ENCODE results near the gene CHRNE. TPM values are rescaled to one million over a fixed set of nuclear protein-coding genes. Genes with fewer than 3 reads are reported as not detected.
"Not testable (repeated sequence)": the region's sequence is repeated elsewhere in the genome, so short reads cannot be mapped to it uniquely, and the experiment has no call there.

Gene CHRNE
- polyA plus RNA-seq, 1 donor, result 0.37 TPM

DNA sequence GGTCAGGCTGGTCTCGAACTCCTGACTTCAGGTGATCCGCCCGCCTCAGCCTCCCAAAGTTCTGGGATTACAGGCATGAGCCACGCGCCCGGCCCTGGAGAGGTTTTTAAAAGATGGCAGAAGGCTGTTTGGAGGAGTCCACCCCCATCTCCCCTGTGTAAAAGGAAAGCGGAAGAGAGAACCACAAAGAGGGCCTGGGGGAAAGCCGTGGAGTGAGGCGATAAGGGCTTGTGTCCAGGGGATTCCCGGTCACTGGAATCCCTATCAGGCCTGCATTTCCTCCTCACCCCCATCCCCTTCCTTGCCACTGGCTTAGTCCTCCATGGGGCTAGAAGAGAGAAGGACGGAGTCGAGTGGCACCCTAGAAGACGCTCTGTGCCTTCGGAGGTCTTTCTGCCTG, 29.1 kb upstream of the CHRNE start, which contains the start of gene GP1BA:
GP1BA (plus strand) TSS at position 315 of the 400 bp plus-strand sequence. CDS start 328 bp downstream, outside the sequence.
- Histone ChIP-seq H3K36me3 (ENCODE audit: control insufficient read depth, insufficient read depth, low read length) (peaks cover 9% of the 10 kb centered on the region), H3K27me3 (ENCODE audit: control insufficient read depth, insufficient read depth, low read length) (no peaks in the 10 kb centered on the region), H3K4me1 (ENCODE audit: control insufficient read depth, insufficient read depth, low read length) (peaks cover 8% of the 10 kb centered on the region), H3K27ac (ENCODE audit: low read length) (no peak within 1 kb of the TSS), H3K4me3 (ENCODE audit: low read length) (no peak within 1 kb of the TSS), H3K9me3 (ENCODE audit: control insufficient read depth, low read depth, low read length) (no peaks in the 10 kb centered on the region)
- no peak for DNase-seq
- WGBS (ENCODE audit: insufficient coverage, low lambda C conversion rate), result no CpG with 5 or more reads among the region's 14 CpGs

DNA sequence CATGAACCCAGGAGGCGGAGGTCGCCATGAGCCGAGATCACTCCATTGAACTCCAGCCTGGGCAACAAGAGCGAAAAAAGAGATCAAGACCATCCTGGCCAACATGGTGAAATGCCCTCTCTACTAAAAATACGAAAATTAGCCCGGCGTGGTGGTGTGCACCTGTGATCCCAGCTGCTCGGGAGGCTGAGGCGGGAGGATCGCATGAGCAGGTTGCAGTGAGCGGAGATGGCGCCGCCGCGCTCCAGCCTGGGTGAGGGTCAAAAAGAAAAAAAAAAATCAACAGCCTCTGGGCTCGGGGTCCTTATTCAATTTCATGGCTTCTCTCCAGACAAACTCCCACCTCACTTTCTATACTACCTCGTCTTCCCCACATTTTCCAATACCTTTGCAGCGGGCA, 26.0 kb upstream of the CHRNE start:
- Histone ChIP-seq H3K27me3 (ENCODE audit: control insufficient read depth, insufficient read depth, low read length) (no peaks in the 10 kb centered on the region), H3K9me3 (ENCODE audit: control insufficient read depth, low read depth, low read length) (no peaks in the 10 kb centered on the region), H3K4me1 (ENCODE audit: control insufficient read depth, insufficient read depth, low read length) (peaks cover under 1% of the 10 kb centered on the region), H3K36me3 (ENCODE audit: control insufficient read depth, insufficient read depth, low read length) (no peaks in the 10 kb centered on the region), H3K27ac (ENCODE audit: low read length) (no peak overlapping the region), H3K4me3 (ENCODE audit: low read length) (no peak overlapping the region)
- WGBS (ENCODE audit: insufficient coverage, low lambda C conversion rate), result 100% methylated on average over 1 of the region's 18 CpGs
- no peak for DNase-seq

DNA sequence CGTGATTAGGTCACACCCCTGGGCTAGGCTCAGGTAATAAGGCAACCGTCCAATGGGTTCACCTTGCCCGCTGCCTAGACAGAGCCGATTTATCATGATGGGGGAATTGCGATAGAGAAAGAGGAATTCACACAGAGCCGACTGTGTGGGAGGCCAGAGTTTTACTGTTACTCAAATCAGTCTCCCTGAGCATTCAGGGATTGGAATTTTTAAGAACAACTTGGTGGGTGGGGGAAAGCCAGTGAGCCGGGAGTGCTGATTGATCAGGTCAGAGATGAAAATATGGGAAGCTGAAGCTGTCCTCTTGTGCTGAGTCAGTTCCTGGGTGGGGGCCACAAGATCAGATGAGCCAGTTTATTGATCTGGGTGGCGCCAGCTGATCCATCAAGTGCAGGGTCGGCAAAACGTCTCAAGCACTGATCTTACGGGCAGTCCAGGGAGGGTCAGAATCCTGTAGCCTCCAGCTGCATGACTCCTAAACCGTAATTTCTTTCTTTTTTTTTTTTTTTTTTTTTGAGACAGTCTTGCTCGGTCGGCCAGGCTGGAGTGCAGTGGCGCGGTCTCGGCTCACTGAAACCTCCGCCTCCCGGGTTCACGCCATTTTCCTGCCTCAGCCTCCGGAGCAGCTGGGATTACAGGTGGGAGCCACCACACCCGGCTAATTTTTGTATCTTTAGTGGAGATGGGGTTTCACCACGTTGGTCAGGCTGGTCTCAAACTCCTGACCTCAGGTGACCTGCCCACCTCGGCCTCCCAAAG, 23.9 kb upstream of the CHRNE start:
- not testable (repeated sequence) for H3K36me3 ChIP-seq (ENCODE audit: control insufficient read depth, insufficient read depth, low read length); H3K9me3 ChIP-seq (ENCODE audit: control insufficient read depth, low read depth, low read length); H3K27me3 ChIP-seq (ENCODE audit: control insufficient read depth, insufficient read depth, low read length); H3K4me3 ChIP-seq (ENCODE audit: low read length); H3K4me1 ChIP-seq (ENCODE audit: control insufficient read depth, insufficient read depth, low read length); H3K27ac ChIP-seq (ENCODE audit: low read length); DNase-seq
- WGBS (ENCODE audit: insufficient coverage, low lambda C conversion rate), result no CpG with 5 or more reads among the region's 24 CpGs

DNA sequence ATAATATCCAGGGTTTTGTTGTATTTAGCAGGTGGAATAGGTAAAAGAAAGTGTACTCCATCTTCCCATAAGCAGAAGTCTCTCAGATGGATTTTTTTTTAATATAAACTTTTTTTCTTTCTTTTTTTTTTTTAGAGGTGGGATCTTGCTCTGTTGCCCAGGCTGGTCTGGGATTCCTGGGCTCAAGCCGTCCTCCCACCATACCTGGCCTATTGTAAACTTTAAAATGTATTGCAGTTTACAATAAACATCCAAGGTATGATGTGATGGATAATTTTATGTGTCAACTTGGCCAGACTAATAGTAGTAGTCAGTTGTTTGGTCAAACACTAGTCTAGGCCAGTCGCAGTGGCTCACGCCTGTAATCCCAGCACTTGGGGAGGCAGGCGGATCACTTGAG, 18.4 kb upstream of the CHRNE start:
- no peak overlapping the region for H3K27ac ChIP-seq (ENCODE audit: low read length)
- no peaks in the 10 kb centered on the region for H3K4me1 ChIP-seq (ENCODE audit: control insufficient read depth, insufficient read depth, low read length)
- no peak for DNase-seq
- no peak overlapping the region for H3K4me3 ChIP-seq (ENCODE audit: low read length)
- H3K36me3 ChIP-seq (ENCODE audit: control insufficient read depth, insufficient read depth, low read length), result no peaks in the 10 kb centered on the region
- WGBS (ENCODE audit: insufficient coverage, low lambda C conversion rate), result no CpG with 5 or more reads among the region's 4 CpGs
- no peaks in the 10 kb centered on the region for H3K9me3 ChIP-seq (ENCODE audit: control insufficient read depth, low read depth, low read length)
- H3K27me3 ChIP-seq (ENCODE audit: control insufficient read depth, insufficient read depth, low read length), result no peaks in the 10 kb centered on the region

DNA sequence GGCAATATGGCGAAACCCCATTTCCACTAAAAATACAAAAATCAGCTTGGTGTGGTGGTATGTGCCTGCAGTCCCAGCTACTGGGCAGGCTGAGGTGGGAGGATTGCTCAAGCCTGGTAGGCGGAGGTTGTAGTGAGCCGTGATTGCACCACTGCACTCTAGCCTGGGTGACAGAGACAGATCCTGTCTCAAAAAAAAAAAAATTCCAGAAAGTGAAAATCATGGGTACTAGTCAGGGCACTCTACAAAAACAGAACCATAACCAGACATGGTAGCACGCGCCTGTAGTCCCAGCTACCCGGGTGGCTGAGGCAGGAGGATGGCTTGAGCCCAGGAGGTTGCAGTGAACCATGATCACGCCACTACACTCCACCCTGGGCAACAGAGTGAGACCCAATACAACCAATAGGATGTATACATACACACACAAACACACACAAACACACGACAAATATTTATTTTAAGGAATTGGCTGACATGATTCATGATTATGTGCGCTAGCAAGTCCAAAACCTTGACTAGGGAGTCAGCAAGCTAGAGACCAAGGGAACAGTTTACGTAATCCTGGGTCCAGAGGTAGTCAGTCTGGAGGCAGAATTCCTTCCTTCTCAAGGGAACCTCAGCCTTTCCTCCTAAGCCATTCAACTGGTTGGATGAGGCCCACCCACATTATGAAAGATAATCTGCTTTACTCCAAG, 17.6 kb upstream of the CHRNE start:
- WGBS (ENCODE audit: insufficient coverage, low lambda C conversion rate), result no CpG with 5 or more reads among the region's 10 CpGs
- Histone ChIP-seq H3K27ac (ENCODE audit: low read length) (no peak overlapping the region), H3K4me1 (ENCODE audit: control insufficient read depth, insufficient read depth, low read length) (no peaks in the 10 kb centered on the region), H3K4me3 (ENCODE audit: low read length) (no peak overlapping the region), H3K27me3 (ENCODE audit: control insufficient read depth, insufficient read depth, low read length) (no peaks in the 10 kb centered on the region), H3K9me3 (ENCODE audit: control insufficient read depth, low read depth, low read length) (no peaks in the 10 kb centered on the region), H3K36me3 (ENCODE audit: control insufficient read depth, insufficient read depth, low read length) (no peaks in the 10 kb centered on the region)
- DNase-seq, result no peak

DNA sequence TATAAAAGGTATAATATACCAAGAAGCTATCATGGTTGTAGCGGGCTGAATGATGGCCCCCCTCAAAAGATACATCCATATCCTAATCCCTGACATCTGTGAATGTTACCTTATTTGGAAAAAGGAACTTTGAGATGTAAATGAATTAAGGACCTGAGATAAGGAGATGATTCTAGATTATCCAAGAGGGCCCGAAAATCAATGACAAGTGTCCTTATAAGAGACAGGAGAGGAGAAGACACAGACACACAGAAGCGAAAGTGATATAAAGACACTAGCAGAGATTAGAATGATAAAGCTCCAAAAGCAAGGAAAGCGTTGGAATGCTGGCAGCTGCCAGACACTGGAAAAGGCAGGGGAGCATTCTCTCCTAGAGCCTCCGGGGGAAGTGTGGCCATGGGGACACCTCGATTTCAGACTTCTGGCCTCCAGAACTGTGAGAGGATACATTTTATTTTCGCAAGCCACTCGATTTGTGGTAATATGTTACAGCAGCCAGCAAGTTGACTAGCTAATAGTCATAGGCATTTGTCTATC, 16.7 kb upstream of the CHRNE start:
- no peak overlapping the region for H3K27ac ChIP-seq (ENCODE audit: low read length)
- H3K4me1 ChIP-seq (ENCODE audit: control insufficient read depth, insufficient read depth, low read length), result no peaks in the 10 kb centered on the region
- WGBS (ENCODE audit: insufficient coverage, low lambda C conversion rate), result 86% methylated on average over 5 of the region's 8 CpGs
- no peaks in the 10 kb centered on the region for H3K36me3 ChIP-seq (ENCODE audit: control insufficient read depth, insufficient read depth, low read length)
- no peaks in the 10 kb centered on the region for H3K9me3 ChIP-seq (ENCODE audit: control insufficient read depth, low read depth, low read length)
- no peak for DNase-seq
- H3K27me3 ChIP-seq (ENCODE audit: control insufficient read depth, insufficient read depth, low read length), result no peaks in the 10 kb centered on the region
- H3K4me3 ChIP-seq (ENCODE audit: low read length), result no peak overlapping the region

DNA sequence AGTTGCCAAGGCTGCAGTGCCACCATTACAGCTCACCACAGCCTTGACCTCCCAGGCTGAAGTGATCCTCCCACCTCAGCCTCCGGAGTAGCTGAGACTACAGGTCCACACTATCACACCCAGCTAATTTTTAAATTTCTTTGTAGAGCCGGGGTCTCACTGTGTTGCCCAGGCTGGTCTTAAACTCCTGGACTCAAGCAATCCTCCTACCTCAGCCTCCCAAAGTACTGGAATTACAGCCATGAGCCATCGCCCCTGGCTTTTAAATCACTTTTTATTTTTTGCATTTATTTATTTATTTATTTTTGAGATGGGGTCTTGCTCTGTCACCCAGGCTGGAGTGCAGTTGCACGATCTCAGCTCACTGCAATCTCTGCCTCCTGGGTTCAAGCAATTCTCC, 11.7 kb upstream of the CHRNE start:
- H3K4me1 ChIP-seq (ENCODE audit: control insufficient read depth, insufficient read depth, low read length), result peaks cover 17% of the 10 kb centered on the region
- H3K4me3 ChIP-seq (ENCODE audit: low read length); H3K9me3 ChIP-seq (ENCODE audit: control insufficient read depth, low read depth, low read length); H3K27me3 ChIP-seq (ENCODE audit: control insufficient read depth, insufficient read depth, low read length); H3K27ac ChIP-seq (ENCODE audit: low read length); H3K36me3 ChIP-seq (ENCODE audit: control insufficient read depth, insufficient read depth, low read length); DNase-seq: not testable (repeated sequence)
- 100% methylated on average over 2 of the region's 4 CpGs for WGBS (ENCODE audit: insufficient coverage, low lambda C conversion rate)

DNA sequence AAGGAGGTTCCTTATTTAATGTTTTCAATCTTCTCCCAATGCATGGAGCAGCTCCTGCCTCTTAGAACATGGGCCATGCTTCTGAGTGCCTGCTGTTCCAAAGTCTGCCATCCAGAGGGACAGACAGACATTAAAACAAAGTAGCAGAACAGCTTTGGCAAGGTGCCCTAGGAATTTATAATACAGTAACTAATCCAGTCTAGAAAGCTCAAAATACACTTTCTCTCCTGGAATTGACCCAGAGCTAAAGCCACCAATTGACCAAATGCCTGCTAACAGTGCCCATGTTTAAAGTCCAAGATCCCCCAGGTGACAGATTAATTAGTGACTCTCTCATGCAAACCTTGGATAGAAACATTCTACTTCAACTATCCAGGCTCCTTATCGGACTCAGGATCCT, 11.1 kb upstream of the CHRNE start:
- Histone ChIP-seq H3K27me3 (ENCODE audit: control insufficient read depth, insufficient read depth, low read length) (no peaks in the 10 kb centered on the region), H3K9me3 (ENCODE audit: control insufficient read depth, low read depth, low read length) (no peaks in the 10 kb centered on the region), H3K27ac (ENCODE audit: low read length) (peak overlapping the region; percentile 43), H3K4me1 (ENCODE audit: control insufficient read depth, insufficient read depth, low read length) (peaks cover 21% of the 10 kb centered on the region), H3K36me3 (ENCODE audit: control insufficient read depth, insufficient read depth, low read length) (no peaks in the 10 kb centered on the region), H3K4me3 (ENCODE audit: low read length) (no peak overlapping the region)
- 0% methylated on average over 1 of the region's 1 CpG for WGBS (ENCODE audit: insufficient coverage, low lambda C conversion rate)
- peak in 1 of 2 donors; percentile 71 for DNase-seq

DNA sequence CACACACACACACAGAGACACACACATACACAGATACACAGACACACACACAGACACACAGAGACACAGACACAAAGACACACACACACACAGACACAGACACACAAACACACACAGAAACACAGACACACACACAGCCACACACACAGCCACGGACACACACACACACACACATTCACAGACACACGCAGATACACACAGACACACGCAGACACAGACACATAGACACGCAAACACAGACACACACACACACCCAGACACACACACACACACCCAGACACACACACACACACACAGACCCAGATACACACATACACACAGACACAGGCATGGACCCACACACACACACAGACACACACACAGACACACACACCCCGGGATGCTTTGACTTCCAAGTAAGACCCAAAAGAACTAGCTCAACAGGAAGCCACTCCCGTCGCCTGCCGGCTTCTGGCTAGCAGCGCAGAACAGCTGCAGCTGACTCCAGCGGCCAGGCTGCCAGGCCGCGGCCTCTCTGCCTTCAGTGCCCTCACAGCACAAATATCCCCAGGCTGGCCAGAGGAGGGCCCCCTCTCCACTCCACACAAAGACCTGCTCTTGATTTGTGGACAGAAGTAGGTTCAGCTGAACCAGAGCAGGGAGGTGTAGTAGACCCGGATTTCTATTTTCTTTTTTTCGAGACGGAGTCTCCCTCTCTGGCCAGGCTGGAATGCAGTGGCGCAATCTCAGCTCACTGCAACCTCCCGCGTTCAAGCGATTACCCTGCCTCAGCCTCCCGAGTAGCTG, 6.0 kb upstream of the CHRNE start:
- no peak overlapping the region for H3K4me3 ChIP-seq (ENCODE audit: low read length)
- WGBS (ENCODE audit: insufficient coverage, low lambda C conversion rate), result no CpG with 5 or more reads among the region's 20 CpGs
- DNase-seq, result peak; percentile 81 to 86
- H3K36me3 ChIP-seq (ENCODE audit: control insufficient read depth, insufficient read depth, low read length), result no peaks in the 10 kb centered on the region
- peak overlapping the region; percentile 75 for H3K27ac ChIP-seq (ENCODE audit: low read length)
- H3K9me3 ChIP-seq (ENCODE audit: control insufficient read depth, low read depth, low read length), result no peaks in the 10 kb centered on the region
- peaks cover 16% of the 10 kb centered on the region for H3K4me1 ChIP-seq (ENCODE audit: control insufficient read depth, insufficient read depth, low read length)
- H3K27me3 ChIP-seq (ENCODE audit: control insufficient read depth, insufficient read depth, low read length), result no peaks in the 10 kb centered on the region

DNA sequence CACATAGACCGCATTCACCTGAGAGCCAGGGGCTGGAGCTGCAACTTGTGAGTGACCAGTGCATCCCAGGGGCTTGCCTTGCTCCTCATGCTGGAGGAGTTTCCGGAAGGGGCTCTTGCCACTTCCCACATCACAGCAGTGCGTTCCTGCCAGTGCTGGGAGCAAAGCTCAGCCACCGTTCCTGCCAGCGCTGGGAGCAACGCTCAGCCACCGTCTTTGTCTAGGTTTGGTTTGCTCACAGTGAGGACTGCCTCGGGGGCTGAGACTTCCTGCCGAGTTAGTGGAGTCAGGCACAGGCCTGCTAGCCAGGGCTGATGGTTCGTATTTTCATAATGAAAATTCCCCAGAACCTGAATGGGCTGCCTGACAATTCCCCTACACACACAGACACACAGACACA, 5.4 kb upstream of the CHRNE start:
- peaks cover 12% of the 10 kb centered on the region for H3K4me1 ChIP-seq (ENCODE audit: control insufficient read depth, insufficient read depth, low read length)
- H3K4me3 ChIP-seq (ENCODE audit: low read length), result no peak overlapping the region
- no peaks in the 10 kb centered on the region for H3K36me3 ChIP-seq (ENCODE audit: control insufficient read depth, insufficient read depth, low read length)
- no peaks in the 10 kb centered on the region for H3K27me3 ChIP-seq (ENCODE audit: control insufficient read depth, insufficient read depth, low read length)
- no peaks in the 10 kb centered on the region for H3K9me3 ChIP-seq (ENCODE audit: control insufficient read depth, low read depth, low read length)
- DNase-seq, result no peak
- no CpG with 5 or more reads among the region's 10 CpGs for WGBS (ENCODE audit: insufficient coverage, low lambda C conversion rate)
- H3K27ac ChIP-seq (ENCODE audit: low read length), result no peak overlapping the region
